ENCODE data around the gene BLOC1S4. TPM values are rescaled to one million over a fixed set of nuclear protein-coding genes. Genes with fewer than 3 reads are reported as not detected.

BLOC1S4 gene
- total and polyA plus RNA-seq, 2 donors (not counting 1 experiment from before 2014, with no cell fraction given): 26.3 to 35.5 TPM

DNA sequence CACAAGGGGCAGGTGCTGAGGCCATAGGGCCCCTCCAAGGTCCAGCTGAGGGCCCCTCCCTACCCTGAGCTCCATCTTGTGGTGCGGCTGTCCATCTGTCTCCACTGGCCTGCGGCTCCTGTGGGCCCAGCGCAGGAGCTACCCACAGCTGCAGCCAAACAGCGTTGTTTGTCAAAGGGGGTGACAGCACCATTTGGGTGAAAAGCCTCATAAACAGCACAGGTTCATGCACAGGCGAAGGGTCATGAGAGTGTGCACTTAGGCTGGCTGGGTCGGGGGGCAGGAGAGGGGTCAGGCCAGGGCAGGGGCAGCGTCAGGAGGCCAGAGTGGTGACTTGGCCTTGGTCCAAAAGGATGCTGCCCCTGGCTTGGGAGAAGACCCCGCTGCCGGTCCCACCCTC lies 32.3 kb downstream of the BLOC1S4 start:
- Histone ChIP-seq H3K9ac (ENCODE audit: low read length) (no peak overlapping the region), H3K9me3 (ENCODE audit: control extremely low read depth in 1 of 3, control insufficient read depth in 2 of 3, insufficient read depth in 1 of 3, low read length in 2 of 3) (no peaks in the 10 kb centered on the region), H3K36me3 (replicated peaks in 1 of 2; ENCODE audit: control extremely low read depth in 1 of 2, control insufficient read depth in 1 of 2, extremely low read depth in 1 of 2, insufficient read depth in 2 of 2, low read length in 1 of 2) (no peaks in the 10 kb centered on the region), H3K27me3 (replicated peaks in 1 of 4; ENCODE audit: control extremely low read depth in 1 of 4, control insufficient read depth in 3 of 4, insufficient read depth in 4 of 4, low read length in 3 of 4) (no peaks in the 10 kb centered on the region), H3K4me1 (ENCODE audit: control insufficient read depth in 2 of 2, insufficient read depth in 2 of 2, low read length in 2 of 2) (no peaks in the 10 kb centered on the region), H3K27ac (ENCODE audit: low read length in 2 of 2) (no peak overlapping the region), H3K4me3 (ENCODE audit: control extremely low read depth in 1 of 5, extremely low read depth in 1 of 5, insufficient read depth in 1 of 5, low read depth in 2 of 5, low read length in 4 of 5) (no peak overlapping the region), H3K79me2 (ENCODE audit: control insufficient read depth, insufficient read depth, low read length) (no peaks in the 10 kb centered on the region), H2AFZ (ENCODE audit: insufficient read depth, low read depth, low read length, poor library complexity, severe bottlenecking) (no peak overlapping the region), H3K4me2 (replicated peaks; ENCODE audit: low read depth, low read length, poor library complexity, severe bottlenecking) (no peak overlapping the region), H4K20me1 (ENCODE audit: control insufficient read depth, insufficient read depth, low read length, poor library complexity, severe bottlenecking) (no peaks in the 10 kb centered on the region)
- ATAC-seq (ENCODE audit: low read depth) (no peak), DNase-seq (no peak)
- Mint-ChIP-seq H3K27me3 (peaks cover 8% of the 10 kb centered on the region), H3K4me1 (no peaks in the 10 kb centered on the region), H3K4me3 (no peak overlapping the region), H3K27ac (no peak overlapping the region), H3K9me3 (ENCODE audit: insufficient read depth) (no peaks in the 10 kb centered on the region)
- TF ChIP-seq, protein P1, sequence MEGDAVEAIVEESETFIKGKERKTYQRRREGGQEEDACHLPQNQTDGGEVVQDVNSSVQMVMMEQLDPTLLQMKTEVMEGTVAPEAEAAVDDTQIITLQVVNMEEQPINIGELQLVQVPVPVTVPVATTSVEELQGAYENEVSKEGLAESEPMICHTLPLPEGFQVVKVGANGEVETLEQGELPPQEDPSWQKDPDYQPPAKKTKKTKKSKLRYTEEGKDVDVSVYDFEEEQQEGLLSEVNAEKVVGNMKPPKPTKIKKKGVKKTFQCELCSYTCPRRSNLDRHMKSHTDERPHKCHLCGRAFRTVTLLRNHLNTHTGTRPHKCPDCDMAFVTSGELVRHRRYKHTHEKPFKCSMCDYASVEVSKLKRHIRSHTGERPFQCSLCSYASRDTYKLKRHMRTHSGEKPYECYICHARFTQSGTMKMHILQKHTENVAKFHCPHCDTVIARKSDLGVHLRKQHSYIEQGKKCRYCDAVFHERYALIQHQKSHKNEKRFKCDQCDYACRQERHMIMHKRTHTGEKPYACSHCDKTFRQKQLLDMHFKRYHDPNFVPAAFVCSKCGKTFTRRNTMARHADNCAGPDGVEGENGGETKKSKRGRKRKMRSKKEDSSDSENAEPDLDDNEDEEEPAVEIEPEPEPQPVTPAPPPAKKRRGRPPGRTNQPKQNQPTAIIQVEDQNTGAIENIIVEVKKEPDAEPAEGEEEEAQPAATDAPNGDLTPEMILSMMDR (IDR thresholded peaks at IDR 0.05): no peak
- TF ChIP-seq EZH2 (IDR thresholded peaks at IDR 0.05; ENCODE audit: borderline replicate concordance, insufficient read depth, low read depth, low read length, poor library complexity, severe bottlenecking): no peak
- intact Hi-C loops (cut with micrococcal nuclease): no loop called here
- 90% methylated on average over 7 of the region's 9 CpGs for WGBS (ENCODE audit: insufficient coverage)
- ChIA-PET CTCF (no interaction called here), POLR2A (no interaction called here)

DNA sequence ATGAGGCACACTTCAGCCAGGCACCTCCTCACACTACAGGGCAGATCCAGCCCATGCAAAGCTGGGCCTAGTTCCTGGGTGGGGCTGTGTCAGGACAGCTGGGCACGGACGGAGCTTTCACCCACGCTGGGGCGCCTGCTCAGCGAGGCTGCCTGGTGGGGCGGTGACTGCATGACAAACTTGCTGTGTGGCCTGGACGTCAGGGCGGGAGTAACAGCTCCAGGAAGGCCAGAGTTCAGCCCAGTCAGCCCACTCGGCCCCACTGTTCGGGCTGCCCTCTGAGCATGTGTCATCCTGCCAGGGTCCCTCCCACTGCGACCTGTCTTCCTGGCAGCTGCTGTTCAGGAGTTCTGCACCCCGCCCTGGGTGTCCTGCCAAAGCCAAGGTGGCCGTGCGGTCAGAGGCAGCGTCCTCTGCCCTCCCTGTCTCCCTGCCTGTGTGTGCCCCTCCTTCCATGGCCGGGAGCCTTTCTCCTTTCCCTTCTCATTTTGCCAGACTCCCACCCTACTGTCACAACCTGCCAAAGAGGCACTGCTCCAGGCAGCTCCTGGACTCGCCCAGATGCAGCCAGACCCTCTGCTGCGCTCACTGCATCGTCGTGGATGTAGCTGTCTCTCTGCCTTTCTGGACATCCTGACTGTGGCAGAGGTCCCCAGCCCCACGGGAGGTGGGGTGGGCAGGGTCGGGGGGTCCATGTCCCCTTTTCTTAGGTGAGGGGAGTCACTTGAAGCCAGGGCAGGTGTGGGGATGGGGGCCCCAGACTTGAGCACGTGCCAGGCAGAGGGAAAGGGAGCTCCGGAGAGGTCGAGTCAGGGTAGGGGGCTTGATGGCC lies 33.6 kb downstream of the BLOC1S4 start:
- no peak for TF ChIP-seq EZH2 (IDR thresholded peaks at IDR 0.05; ENCODE audit: borderline replicate concordance, insufficient read depth, low read depth, low read length, poor library complexity, severe bottlenecking)
- no peaks in the 10 kb centered on the region for H3K79me2 ChIP-seq (ENCODE audit: control insufficient read depth, insufficient read depth, low read length)
- H4K20me1 ChIP-seq (ENCODE audit: control insufficient read depth, insufficient read depth, low read length, poor library complexity, severe bottlenecking): no peaks in the 10 kb centered on the region
- Mint-ChIP-seq H3K4me1 (no peaks in the 10 kb centered on the region), H3K9me3 (ENCODE audit: insufficient read depth) (no peaks in the 10 kb centered on the region), H3K27me3 (peaks cover 8% of the 10 kb centered on the region), H3K4me3 (no peak overlapping the region), H3K27ac (no peak overlapping the region)
- intact Hi-C loops (cut with micrococcal nuclease): no loop called here
- H3K4me2 ChIP-seq (replicated peaks; ENCODE audit: low read depth, low read length, poor library complexity, severe bottlenecking): no peak overlapping the region
- 90% methylated on average over 25 of the region's 25 CpGs for WGBS (ENCODE audit: insufficient coverage)
- no peak overlapping the region for H3K27ac ChIP-seq (ENCODE audit: low read length in 2 of 2)
- no peak overlapping the region for H2AFZ ChIP-seq (ENCODE audit: insufficient read depth, low read depth, low read length, poor library complexity, severe bottlenecking)
- ATAC-seq (ENCODE audit: low read depth) (no peak), DNase-seq (no peak)
- no peaks in the 10 kb centered on the region for H3K27me3 ChIP-seq (replicated peaks in 1 of 4; ENCODE audit: control extremely low read depth in 1 of 4, control insufficient read depth in 3 of 4, insufficient read depth in 4 of 4, low read length in 3 of 4)
- CTCF ChIA-PET: no interaction called here
- H3K4me3 ChIP-seq (ENCODE audit: control extremely low read depth in 1 of 5, extremely low read depth in 1 of 5, insufficient read depth in 1 of 5, low read depth in 2 of 5, low read length in 4 of 5): no peak overlapping the region
- no peaks in the 10 kb centered on the region for H3K9me3 ChIP-seq (ENCODE audit: control extremely low read depth in 1 of 3, control insufficient read depth in 2 of 3, insufficient read depth in 1 of 3, low read length in 2 of 3)
- no peaks in the 10 kb centered on the region for H3K36me3 ChIP-seq (replicated peaks in 1 of 2; ENCODE audit: control extremely low read depth in 1 of 2, control insufficient read depth in 1 of 2, extremely low read depth in 1 of 2, insufficient read depth in 2 of 2, low read length in 1 of 2)
- H3K4me1 ChIP-seq (ENCODE audit: control insufficient read depth in 2 of 2, insufficient read depth in 2 of 2, low read length in 2 of 2): no peaks in the 10 kb centered on the region
- POLR2A ChIA-PET: no interaction called here
- H3K9ac ChIP-seq (ENCODE audit: low read length): no peak overlapping the region
